AG04450 (cell line): ENCODE results near the gene S100A1. TPM values are rescaled to one million over a fixed set of nuclear protein-coding genes. Genes with fewer than 3 reads are reported as not detected.
A peak's percentile ranks its signal among the peaks of the same experiment; 100 is the strongest.

Source experiments
- CTCF ChIA-PET: fragments of 300-600, 350-600 bp; formaldehyde crosslinking; extraction: SDS; loops from one replicate; lab custom pipeline; 2022; ENCODE audit warnings: antibody characterized with exemption, inconsistent platforms; lab: Charles Lee
- POLR2A ChIA-PET: fragments of 350-600 bp; formaldehyde crosslinking; extraction: SDS; loops from one replicate; lab custom pipeline; 2021; ENCODE audit warnings: antibody characterized with exemption, inconsistent platforms; lab: Yijun Ruan, JAX
- DNase-seq: peaks from one replicate; pipeline ENCODE4 v3.0.0-alpha.2; 2011; ENCODE audit warnings: low read depth, low spot score
- H3K27ac ChIP-seq: one replicate; pipeline ENCODE4 v1.5.1; 2012; ENCODE audit warnings: low read depth, low read length, control low read depth
- H3K27me3 ChIP-seq: one replicate; pipeline ENCODE4 v1.6.0; 2012; ENCODE audit warnings: low read length; ENCODE audit not compliant: control insufficient read depth, insufficient read depth
- H3K4me3 ChIP-seq: 2 replicates; pipeline ENCODE4 v1.5.1; 2011; ENCODE audit warnings: mild to moderate bottlenecking, low read depth, low read length, control low read depth
- H3K9me3 ChIP-seq: 2 replicates; pipeline ENCODE4 v1.5.1; 2012; ENCODE audit warnings: low read length; ENCODE audit not compliant: control insufficient read depth, insufficient read depth
- polyA plus RNA-seq: library from polyadenylated mRNA; depleted of rRNA; stranded (reverse); fragments of >200 nt; gene quantifications from 2 replicates; pipeline ENCODE4 v1.2.3, GENCODE V29; 2011
- TF ChIP-seq, protein P1 (sequence below): IDR thresholded peaks from 2 replicates; pipeline ENCODE4 v1.5.1; 2011; ENCODE audit warnings: low read depth, low read length, control low read depth, inconsistent platforms

Gene S100A1
- polyA plus RNA-seq, 1 experiment, result 0.21 TPM

DNA sequence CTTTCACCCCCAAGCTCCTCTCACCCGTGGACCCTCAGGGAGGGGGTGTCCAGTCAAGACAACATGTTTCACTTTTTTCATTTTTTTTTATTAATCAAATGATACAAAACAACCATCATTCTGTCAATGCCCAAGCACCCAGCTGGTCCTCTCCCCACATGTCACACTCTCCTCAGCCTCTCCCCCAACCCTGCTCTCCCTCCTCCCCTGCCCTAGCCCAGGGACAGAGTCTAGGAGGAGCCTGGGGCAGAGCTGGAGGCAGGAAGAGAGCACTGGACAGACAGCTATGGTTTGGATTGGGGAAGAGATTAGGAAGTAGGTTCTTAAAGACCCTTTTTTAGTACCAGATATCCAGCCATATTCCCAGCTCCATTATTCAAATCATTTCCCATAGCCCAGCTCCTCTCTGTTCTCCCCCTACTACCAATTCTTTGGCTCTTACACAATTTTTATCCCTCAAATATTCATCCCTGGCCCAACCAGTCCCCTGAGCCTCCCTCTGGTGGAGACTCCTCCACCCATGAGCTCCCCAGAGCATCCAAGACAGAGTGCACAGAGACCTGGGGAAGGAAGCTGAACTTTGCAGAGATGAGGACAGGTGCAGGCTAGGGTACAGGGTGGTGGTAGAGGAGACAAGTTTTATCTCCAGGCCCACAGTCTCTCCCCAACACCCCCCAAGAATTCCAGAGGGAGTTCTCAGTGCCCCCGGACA, 13.9 kb upstream of the S100A1 start:
- ChIA-PET CTCF (interaction anchor here (0.9 to 9.3 kb wide), 6 partner anchors 14 to 103 kb away, joined by 3 to 80 read pairs (median 8); partner anchors contain the start of genes S100A1 and S100A13), POLR2A (interaction anchor here (0.5 to 5.4 kb wide), 4 partner anchors 13 to 52 kb away, joined by 3 to 45 read pairs (median 11); partner anchors contain the start of genes CHTOP, S100A1 and S100A13)
- H3K27me3 ChIP-seq, result no peaks in the 10 kb centered on the region
- no peak for DNase-seq
- no peak overlapping the region for H3K4me3 ChIP-seq
- TF ChIP-seq, protein P1, sequence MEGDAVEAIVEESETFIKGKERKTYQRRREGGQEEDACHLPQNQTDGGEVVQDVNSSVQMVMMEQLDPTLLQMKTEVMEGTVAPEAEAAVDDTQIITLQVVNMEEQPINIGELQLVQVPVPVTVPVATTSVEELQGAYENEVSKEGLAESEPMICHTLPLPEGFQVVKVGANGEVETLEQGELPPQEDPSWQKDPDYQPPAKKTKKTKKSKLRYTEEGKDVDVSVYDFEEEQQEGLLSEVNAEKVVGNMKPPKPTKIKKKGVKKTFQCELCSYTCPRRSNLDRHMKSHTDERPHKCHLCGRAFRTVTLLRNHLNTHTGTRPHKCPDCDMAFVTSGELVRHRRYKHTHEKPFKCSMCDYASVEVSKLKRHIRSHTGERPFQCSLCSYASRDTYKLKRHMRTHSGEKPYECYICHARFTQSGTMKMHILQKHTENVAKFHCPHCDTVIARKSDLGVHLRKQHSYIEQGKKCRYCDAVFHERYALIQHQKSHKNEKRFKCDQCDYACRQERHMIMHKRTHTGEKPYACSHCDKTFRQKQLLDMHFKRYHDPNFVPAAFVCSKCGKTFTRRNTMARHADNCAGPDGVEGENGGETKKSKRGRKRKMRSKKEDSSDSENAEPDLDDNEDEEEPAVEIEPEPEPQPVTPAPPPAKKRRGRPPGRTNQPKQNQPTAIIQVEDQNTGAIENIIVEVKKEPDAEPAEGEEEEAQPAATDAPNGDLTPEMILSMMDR, result peak; percentile 20; the same call in 1 of the 2 replicates
- H3K9me3 ChIP-seq, result no peaks in the 10 kb centered on the region
- H3K27ac ChIP-seq, result no peak overlapping the region

GRCh38 chr1:153614906-153615305, 13.3 kb upstream of the S100A1 start:
- H3K27me3 ChIP-seq, result no peaks in the 10 kb centered on the region
- no peak overlapping the region for H3K27ac ChIP-seq
- H3K4me3 ChIP-seq, result no peak overlapping the region
- ChIA-PET CTCF (interaction anchor here (0.9 to 9.3 kb wide), 6 partner anchors 13 to 104 kb away, joined by 3 to 80 read pairs (median 8); partner anchors contain the start of genes S100A1 and S100A13), POLR2A (interaction anchor here (0.5 to 5.4 kb wide), 3 partner anchors 12 to 52 kb away, joined by 4 to 45 read pairs (median 18); partner anchors contain the start of genes CHTOP, S100A1 and S100A13)
- TF ChIP-seq, protein P1, result no peak
- H3K9me3 ChIP-seq, result no peaks in the 10 kb centered on the region; the same call in 1 of the 2 replicates
- no peak for DNase-seq

DNA sequence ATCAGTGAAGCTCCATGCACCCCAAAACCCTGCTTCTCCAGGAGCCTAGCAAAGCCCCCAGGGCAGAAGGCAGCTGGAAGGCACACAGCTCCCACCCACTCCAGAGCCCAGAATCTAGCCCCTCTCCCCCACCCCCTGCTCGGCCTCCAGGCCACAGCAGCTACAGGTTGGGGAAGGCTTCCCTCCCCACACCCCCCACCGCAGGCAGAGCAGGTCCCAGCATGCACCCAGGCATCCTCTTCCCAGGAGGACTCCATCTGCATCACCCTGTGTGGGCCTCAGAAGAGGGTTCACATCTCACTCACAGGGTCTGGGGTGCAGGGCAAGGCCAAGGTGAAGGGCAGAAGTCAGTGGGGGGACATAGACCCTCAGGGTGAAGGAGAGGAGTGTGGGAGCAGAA, 12.8 kb upstream of the S100A1 start:
- Histone ChIP-seq H3K9me3 (no peaks in the 10 kb centered on the region; the same call in 1 of the 2 replicates), H3K4me3 (no peak overlapping the region), H3K27me3 (no peaks in the 10 kb centered on the region), H3K27ac (no peak overlapping the region)
- ChIA-PET CTCF (interaction anchor here (0.8 to 9.3 kb wide), 5 partner anchors 13 to 105 kb away, joined by 3 to 80 read pairs (median 10); partner anchors contain the start of genes S100A1 and S100A13), POLR2A (interaction anchor here (0.8 to 5.4 kb wide), 3 partner anchors 12 to 109 kb away, joined by 3 to 45 read pairs (median 18); partner anchors contain the start of genes CHTOP, S100A1 and S100A13)
- DNase-seq, result no peak
- TF ChIP-seq, protein P1, result no peak

GRCh38 chr1:153616144-153616916, 11.9 kb upstream of the S100A1 start, which contains the start of gene S100A14:
TSS of gene S100A14 (minus strand) at chr1:153616325. CDS start at chr1:153615858, 467 bp downstream.
- no peak for DNase-seq
- Histone ChIP-seq H3K9me3 (no peaks in the 10 kb centered on the region; the same call in 1 of the 2 replicates), H3K27ac (peak within 1 kb of the TSS; percentile 11), H3K4me3 (no peak within 1 kb of the TSS), H3K27me3 (no peaks in the 10 kb centered on the region)
- POLR2A ChIA-PET, result interaction anchor here (0.8 to 5.4 kb wide), 4 partner anchors 11 to 110 kb away, joined by 3 to 45 read pairs (median 12); partner anchors contain the start of genes CHTOP, S100A1 and S100A13
- TF ChIP-seq, protein P1, result no peak
- CTCF ChIA-PET, result interaction anchor here (0.8 to 9.3 kb wide), 4 partner anchors 12 to 106 kb away, joined by 3 to 80 read pairs (median 39); partner anchors contain the start of genes S100A1 and S100A13
